K562 (cell line): ENCODE results near the gene EN2. TPM values are rescaled to one million over a fixed set of nuclear protein-coding genes. Genes with fewer than 3 reads are reported as not detected.

Experiments used
- ATAC-seq: fragments of 200-7000 bp; cut with Tn5 transposase; 3 replicates; pipeline ENCODE4 v1.9.1; 2020; ENCODE audit warnings: moderate library complexity
- BruUV-seq: library from RNA; stranded (reverse); fragments of 400-500 nt; replicated peaks from 2 replicates; lab custom pipeline; 2021; lab: Mats Ljungman, UMichigan
- CTCF ChIA-PET: fragments of 300-600 bp; formaldehyde crosslinking; extraction: SDS; loops from one replicate; lab custom pipeline; 2021; ENCODE audit warnings: low intra/inter-chr PET ratio; lab: Yijun Ruan, JAX
- POLR2A ChIA-PET: fragments of 300-600, 350-650 bp; sonication (Branson Sonifier 250); formaldehyde crosslinking; extraction: SDS; loops from one replicate; lab custom pipeline; 2021; ENCODE audit warnings: antibody characterized with exemption, inconsistent platforms; lab: Yijun Ruan, JAX
- DNase-seq, 4 experiments: peaks; one replicate each; pipeline versions ENCODE4 v3.0.0 to v3.0.0-alpha.2; 2011 to 2018; ENCODE audit warnings: low spot score in 3 of 4, mixed read lengths in 3 of 4; ENCODE audit errors: extremely low read depth in 1 of 4
- FAIRE-seq: peaks from 2 replicates; lab custom pipeline; 2011; peaks lifted over from hg19 to GRCh38; lab: Jason Lieb, UNC
- H2AFZ ChIP-seq: 2 replicates; pipeline ENCODE4 v1.6.0; 2011; ENCODE audit warnings: low read depth, low read length, control low read depth, inconsistent platforms
- H3K27ac ChIP-seq: fragments of 200-600 bp; 3 replicates; pipeline ENCODE4 v1.8.0; 2011; ENCODE audit warnings: low read depth, mild to moderate bottlenecking, control low read depth, inconsistent platforms, low read length, moderate library complexity, mixed read lengths; ENCODE audit errors: extremely low read depth
- H3K27me3 ChIP-seq, 2 experiments: fragments of 300-600 bp in 1 of 2; 2 replicates in 1 of 2; 3 replicates in 1 of 2; pipeline versions ENCODE4 v1.6.0 to v1.8.0; 2011; ENCODE audit warnings: inconsistent platforms in 2 of 2, low read length in 2 of 2, mild to moderate bottlenecking in 1 of 2, mixed read lengths in 1 of 2, moderate library complexity in 1 of 2; ENCODE audit not compliant: control insufficient read depth in 2 of 2, insufficient read depth in 2 of 2
- H3K36me3 ChIP-seq: fragments of 300-600 bp; 3 replicates; pipeline ENCODE4 v1.8.0; 2011; ENCODE audit warnings: mild to moderate bottlenecking, low read length, inconsistent platforms; ENCODE audit not compliant: control insufficient read depth, insufficient read depth
- H3K4me1 ChIP-seq, 2 experiments: fragments of 200-600 bp in 1 of 2; replicated peaks in 1 of 2; 2 replicates in 1 of 2; 3 replicates in 1 of 2; pipeline versions ENCODE4 v1.5.1 to v1.8.0; 2011; ENCODE audit warnings: inconsistent platforms in 2 of 2, low read length in 2 of 2, mild to moderate bottlenecking in 1 of 2, mixed read lengths in 1 of 2, moderate library complexity in 1 of 2; ENCODE audit not compliant: control insufficient read depth in 2 of 2, insufficient read depth in 2 of 2
- H3K4me2 ChIP-seq: 2 replicates; pipeline ENCODE4 v1.6.1; 2011; ENCODE audit warnings: low read length, control low read depth, inconsistent platforms, mixed read lengths; ENCODE audit not compliant: insufficient read depth
- H3K4me3 ChIP-seq: fragments of 200-600 bp; sonication (generic), shearing (Covaris generic); 2 replicates; pipeline ENCODE4 v1.5.1; 2016; ENCODE audit warnings: control low read depth, inconsistent platforms
- H3K79me2 ChIP-seq: fragments of 200-600 bp; 3 replicates; pipeline ENCODE4 v1.8.0; 2011; ENCODE audit warnings: low read length, inconsistent platforms; ENCODE audit not compliant: control insufficient read depth, insufficient read depth
- H3K9ac ChIP-seq, 2 experiments: 2 replicates each; pipeline versions ENCODE4 v1.6.0 to v1.6.1; 2011; ENCODE audit warnings: low read depth in 2 of 2, low read length in 2 of 2, control low read depth in 1 of 2, inconsistent platforms in 1 of 2, mild to moderate bottlenecking in 1 of 2, mixed read lengths in 1 of 2; ENCODE audit not compliant: insufficient read depth in 1 of 2
- H3K9me1 ChIP-seq: one replicate; pipeline ENCODE4 v1.6.0; 2011; ENCODE audit warnings: inconsistent platforms, mild to moderate bottlenecking, low read length, moderate library complexity; ENCODE audit not compliant: control insufficient read depth, insufficient read depth
- H3K9me3 ChIP-seq: replicated peaks from 2 replicates; pipeline ENCODE4 v1.5.1; 2011; ENCODE audit warnings: low read depth, low read length, inconsistent platforms; ENCODE audit not compliant: control insufficient read depth, insufficient read depth
- H4K20me1 ChIP-seq: replicated peaks from 2 replicates; pipeline ENCODE4 v1.6.1; 2011; ENCODE audit warnings: low read length, inconsistent platforms, mixed read lengths; ENCODE audit not compliant: control insufficient read depth, insufficient read depth
- BACH1 ChIP-seq: fragments of 200-800 bp; sonication (Bioruptor generic); IDR thresholded peaks from 2 replicates; pipeline ENCODE4 v1.6.1; 2016; ENCODE audit warnings: missing genetic modification characterization, missing compliant biosample characterization
- CBX8 ChIP-seq: fragments of 200-600 bp; sonication (generic); IDR thresholded peaks from 2 replicates; pipeline ENCODE4 v1.6.1; 2012; ENCODE audit warnings: borderline replicate concordance, mixed run types, low read depth, mild to moderate bottlenecking, moderate library complexity, mixed read lengths, low read length, control low read depth, inconsistent platforms; ENCODE audit not compliant: poor library complexity, severe bottlenecking; ENCODE audit errors: extremely low read depth
- FIP1L1 ChIP-seq: fragments of 200-400 bp; formaldehyde crosslinking; IDR thresholded peaks from 2 replicates; pipeline ENCODE4 v1.6.1; 2018; ENCODE audit warnings: mild to moderate bottlenecking, low read depth, low read length; ENCODE audit not compliant: poor library complexity, severe bottlenecking
- HMGN3 ChIP-seq: IDR thresholded peaks from 2 replicates; pipeline ENCODE4 v1.6.1; 2011; ENCODE audit warnings: borderline replicate concordance, low read depth, mild to moderate bottlenecking, mixed read lengths, low read length; ENCODE audit not compliant: insufficient read length; ENCODE audit errors: extremely low read depth
- MCM7 ChIP-seq, 2 experiments: fragments of 450-650 bp; IDR thresholded peaks; 2 replicates each; pipeline ENCODE4 v1.6.1; 2016 to 2018
- RBM39 ChIP-seq: fragments of 200-400 bp; formaldehyde crosslinking; optimal IDR thresholded peaks from 2 replicates; pipeline ENCODE3; 2018; ENCODE audit warnings: low read depth, low read length
- SMARCE1 ChIP-seq: fragments of 450-650 bp; IDR thresholded peaks from 2 replicates; pipeline ENCODE4 v1.7.1; 2016; ENCODE audit warnings: mild to moderate bottlenecking
- SRSF3 ChIP-seq: fragments of 200-400 bp; formaldehyde crosslinking; IDR thresholded peaks from 2 replicates; pipeline ENCODE4 v1.6.1; 2016; ENCODE audit warnings: mild to moderate bottlenecking, low read length, moderate library complexity; ENCODE audit not compliant: insufficient read depth
- SRSF7 ChIP-seq: fragments of 200-400 bp; formaldehyde crosslinking; optimal IDR thresholded peaks from 2 replicates; pipeline ENCODE3; 2017; ENCODE audit warnings: mild to moderate bottlenecking, low read depth, low read length
- TCFL5 ChIP-seq: fragments of 250-450 bp; sonication (Bioruptor Pico); conservative IDR thresholded peaks from 2 replicates; pipeline ENCODE4 v1.6.1; 2021; ENCODE audit warnings: mild to moderate bottlenecking, moderate library complexity, matching md5 sums
- ZNF134 ChIP-seq: fragments of 250-450 bp; sonication (Bioruptor Pico); conservative IDR thresholded peaks from 2 replicates; pipeline ENCODE4 v1.4.0; 2020
- ZNF263 ChIP-seq: sonication (generic); formaldehyde crosslinking; IDR thresholded peaks from 2 replicates; pipeline ENCODE4 v1.8.0; 2022; ENCODE audit warnings: mild to moderate bottlenecking, missing genetic modification reagents, borderline replicate concordance
- ZNF551 ChIP-seq: fragments of 250-450 bp; sonication (Bioruptor Pico); IDR thresholded peaks from 2 replicates; pipeline ENCODE4 v1.5.0; 2021; ENCODE audit warnings: mild to moderate bottlenecking, moderate library complexity
- ZNF644 ChIP-seq: fragments of 200-800 bp; sonication (Bioruptor generic); IDR thresholded peaks from 2 replicates; pipeline ENCODE4 v1.6.1; 2016; ENCODE audit warnings: low read depth, missing genetic modification characterization, missing compliant biosample characterization
- WGBS: fragments of 100-300 bp; shearing (Covaris generic); methylation state at CpG from one replicate; pipeline ENCODE4 v1.1.6; 2016; ENCODE audit warnings: low coverage, mixed read lengths; ENCODE audit not compliant: insufficient coverage; ENCODE audit errors: missing lambda C conversion rate; 5-methylcytosine and 5-hydroxymethylcytosine counted together
- in situ Hi-C: fragments of 300-500 bp; cut with MboI; formaldehyde crosslinking; loops from 4 replicates; pipeline ENCODE4 v1.15.0; 2018; ENCODE audit warnings: inconsistent platforms, mixed read lengths
- intact Hi-C: fragments of 100-400 bp; cut with micrococcal nuclease; formaldehyde crosslinking; loops from 2 replicates; pipeline ENCODE4 v1.14.2; 2022
- polyA plus RNA-seq, 8 experiments: library from polyadenylated mRNA; depleted of rRNA in 4 of 8; stranded (reverse) in 5 of 8; unstranded in 3 of 8; fragments of >200 nt; fragmentation: Nextera tagmentation in 2 of 8; fragmentation: Illumina TruSeq in 1 of 8; extraction: Ambion mirVana in 2 of 8; extraction: Trizol in 1 of 8; gene quantifications; 2 replicates each; pipeline versions ENCODE4 v1.2.1 to v1.2.3, GENCODE V29; 2011 to 2014; ENCODE audit warnings: inconsistent platforms in 1 of 8, missing spikeins in 1 of 8
- total RNA-seq, 7 experiments: library from RNA; depleted of rRNA in 6 of 7; stranded (reverse); fragments of >200 nt in 6 of 7; fragmentation: Illumina TruSeq in 2 of 7; extraction: Trizol in 2 of 7; gene quantifications; 2 replicates each; pipeline versions ENCODE4 v1.2.1 to v1.2.3, GENCODE V29; 2011 to 2021; ENCODE audit warnings: low replicate concordance in 1 of 7
- TF ChIP-seq, protein P1 (sequence below): fragments of 250-450 bp; sonication (Bioruptor Pico); IDR thresholded peaks from 2 replicates; pipeline ENCODE4 v1.4.0; 2020

Gene EN2
- total and polyA plus RNA-seq, 9 of the 15 experiments (the other 6 are each of a cell fraction or from before 2014, with no cell fraction given) = 0.04 TPM; not detected in 7

GRCh38 chr7:155440018-155440410 lies 17.9 kb upstream of the EN2 start:
- no peaks in the 10 kb centered on the region for H3K9me1 ChIP-seq
- intact Hi-C loops = no loop called here
- TF ChIP-seq SMARCE1 (no peak), ZNF134 (CRISPR knock-in tag) (no peak), SRSF3 (no peak), MCM7 (IDR thresholded peaks at IDR 0.05) (no peak), SRSF7 (no peak), CBX8 (no peak), ZNF263 (CRISPR knock-in tag) (no peak), ZNF644 (tag) (no peak), ZNF551 (CRISPR knock-in tag) (no peak), RBM39 (no peak), TCFL5 (CRISPR knock-in tag) (no peak), BACH1 (no peak), HMGN3 (no peak), FIP1L1 (no peak)
- TF ChIP-seq, protein P1, sequence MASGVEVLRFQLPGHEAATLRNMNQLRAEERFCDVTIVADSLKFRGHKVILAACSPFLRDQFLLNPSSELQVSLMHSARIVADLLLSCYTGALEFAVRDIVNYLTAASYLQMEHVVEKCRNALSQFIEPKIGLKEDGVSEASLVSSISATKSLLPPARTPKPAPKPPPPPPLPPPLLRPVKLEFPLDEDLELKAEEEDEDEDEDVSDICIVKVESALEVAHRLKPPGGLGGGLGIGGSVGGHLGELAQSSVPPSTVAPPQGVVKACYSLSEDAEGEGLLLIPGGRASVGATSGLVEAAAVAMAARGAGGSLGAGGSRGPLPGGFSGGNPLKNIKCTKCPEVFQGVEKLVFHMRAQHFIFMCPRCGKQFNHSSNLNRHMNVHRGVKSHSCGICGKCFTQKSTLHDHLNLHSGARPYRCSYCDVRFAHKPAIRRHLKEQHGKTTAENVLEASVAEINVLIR (CRISPR knock-in tag) = no peak
- in situ Hi-C loops = no loop called here
- no peaks in the 10 kb centered on the region for H3K4me1 ChIP-seq
- ChIA-PET POLR2A (interaction anchor here (0.6 kb wide), 1 partner anchor 15 kb away, joined by 3 read pairs; no protein-coding TSS in a partner anchor), CTCF (no interaction called here)
- H3K4me3 ChIP-seq = no peak overlapping the region
- H3K27ac ChIP-seq = no peak overlapping the region
- DNase-seq (no peak), FAIRE-seq (no peak), ATAC-seq (no peak)
- no peak overlapping the region for H3K4me2 ChIP-seq
- no peaks in the 10 kb centered on the region; the same call in none of the 2 replicates for H4K20me1 ChIP-seq
- BruUV-seq = no TSS peak
- no peaks in the 10 kb centered on the region for H3K79me2 ChIP-seq
- H2AFZ ChIP-seq = no peak overlapping the region
- no peaks in the 10 kb centered on the region for H3K9me3 ChIP-seq
- WGBS = 1% methylated on average over 8 of the region's 8 CpGs
- no peaks in the 10 kb centered on the region for H3K36me3 ChIP-seq
- no peak overlapping the region for H3K9ac ChIP-seq
- H3K27me3 ChIP-seq = peaks cover 24 to 71% of the 10 kb centered on the region in 2 experiments; a peak in 4 of 5 replicates
